ENCODE measurements around the gene PDXK.
A peak's percentile ranks its signal among the peaks of the same experiment; 100 is the strongest.

Gene PDXK

DNA sequence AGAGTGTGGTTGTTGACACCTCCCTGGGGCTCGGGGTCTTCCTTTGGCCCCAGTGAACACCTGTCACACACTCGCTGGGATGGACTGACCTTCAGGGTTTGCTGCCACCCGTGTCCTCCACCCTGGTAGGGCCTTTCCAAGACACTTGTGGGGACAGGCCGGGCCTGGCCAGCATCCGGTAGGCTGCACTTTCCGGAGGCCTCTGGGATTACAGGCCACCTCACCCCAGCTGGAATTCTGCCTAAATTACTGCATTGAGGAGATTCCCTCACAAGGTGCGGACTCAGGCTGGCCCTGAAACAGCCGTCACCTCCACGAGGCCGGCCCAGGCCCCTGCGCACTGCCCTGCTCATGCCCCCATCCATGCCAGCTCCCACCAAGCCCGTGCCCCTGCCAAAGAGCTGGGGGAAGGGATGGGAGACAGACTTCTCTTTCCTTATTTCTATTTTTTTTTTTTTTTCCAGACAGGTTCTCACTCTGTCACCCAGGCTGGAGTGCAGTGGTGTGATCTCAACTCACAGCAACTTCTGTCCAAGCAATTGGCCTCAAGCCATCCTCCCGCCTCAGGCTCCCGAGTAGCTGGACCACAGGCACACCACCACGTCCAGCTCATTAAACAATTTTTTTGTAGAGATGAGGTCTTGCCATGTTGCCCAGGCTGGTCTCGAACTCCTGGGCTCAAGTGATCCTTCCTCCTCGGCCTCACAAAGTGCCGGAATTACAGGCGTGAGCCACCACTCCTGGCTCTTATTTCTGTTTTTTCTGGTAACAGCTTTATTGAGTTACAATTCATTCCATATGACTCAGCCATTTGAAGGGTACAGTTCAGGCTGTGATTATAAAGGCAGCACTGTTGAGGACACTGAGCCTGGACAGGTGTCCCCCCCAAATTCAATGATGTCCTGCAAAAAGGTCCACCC is 45.9 kb downstream of the PDXK start:
- DNase-seq = no peak

GRCh38 chr21:43766734-43767497 is 48.0 kb downstream of the PDXK start:
- peak in 1 of 5 experiments; percentile 10 for DNase-seq

DNA sequence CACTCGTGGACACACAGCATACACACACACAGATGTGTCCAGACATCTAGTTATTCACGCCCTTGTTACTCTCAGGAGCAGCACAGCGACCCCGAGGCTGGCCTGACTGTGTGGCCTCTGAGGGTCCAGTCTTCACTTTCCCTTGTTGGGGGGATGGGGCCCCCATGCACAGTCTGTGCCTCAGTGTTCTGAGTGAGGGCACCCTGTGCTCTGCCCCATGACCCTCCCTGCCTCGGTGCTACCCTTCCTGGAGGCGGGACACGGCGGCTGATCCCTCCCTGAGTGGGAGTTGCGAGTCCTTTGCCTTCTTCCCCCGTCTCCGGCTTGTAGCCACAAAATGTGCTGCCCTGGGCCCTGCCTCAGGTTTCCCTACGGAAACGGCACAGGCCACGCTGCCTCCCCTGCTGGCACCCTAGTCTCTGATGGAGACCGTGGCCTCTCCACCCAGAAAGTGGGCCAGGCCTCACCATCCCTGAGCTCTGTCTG is 48.6 kb downstream of the PDXK start:
- no peak for DNase-seq

DNA sequence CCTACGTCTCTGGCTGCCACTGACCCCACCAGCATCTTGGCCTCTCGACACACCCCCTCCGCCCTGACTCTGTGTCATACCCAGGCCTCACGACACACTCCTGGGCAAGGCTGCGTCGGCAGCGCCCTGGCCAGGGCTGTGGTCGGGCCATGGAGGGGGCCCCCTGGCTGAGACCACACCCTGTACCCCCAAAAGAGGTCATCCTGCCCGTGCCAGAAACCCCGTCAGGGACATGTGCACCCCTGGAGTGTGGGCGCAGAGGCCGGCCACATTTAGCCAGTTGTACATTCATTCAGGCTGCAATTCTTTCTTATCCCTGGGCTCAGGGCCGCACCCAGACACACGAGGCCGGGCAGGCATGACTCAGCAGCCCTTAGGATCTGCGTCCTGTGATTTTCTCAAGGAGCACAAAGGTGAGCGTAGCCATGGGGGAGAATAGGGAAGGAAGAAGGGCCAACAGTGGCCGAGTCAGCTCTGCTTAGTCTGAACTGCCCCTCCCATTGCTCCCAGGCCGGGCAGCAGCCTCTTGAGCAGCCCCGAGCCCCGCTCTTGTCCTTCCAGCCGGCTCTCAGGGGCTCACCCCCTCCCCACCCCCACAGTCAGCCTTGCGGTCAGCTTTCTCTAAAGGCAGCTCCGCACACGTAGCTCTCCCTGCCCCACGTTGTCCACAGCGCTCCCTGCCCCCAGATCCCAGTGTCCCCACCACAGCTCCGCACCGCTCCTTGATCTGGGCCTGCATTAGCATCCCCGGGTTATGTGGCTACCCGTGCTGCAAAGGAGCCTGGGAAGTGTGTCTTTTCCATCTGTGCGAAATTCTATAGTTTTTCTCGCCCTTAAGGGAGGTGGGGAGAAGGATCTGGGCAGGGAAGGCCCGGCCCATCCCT is 49.3 kb downstream of the PDXK start:
- no peak for DNase-seq

GRCh38 chr21:43768868-43769167 is 49.9 kb downstream of the PDXK start:
- DNase-seq = no peak

- peak in 1 of 5 experiments; percentile 41 for DNase-seq
Measured at GRCh38 chr21:43769325-43769958, 50.5 kb downstream of the PDXK start.

DNA sequence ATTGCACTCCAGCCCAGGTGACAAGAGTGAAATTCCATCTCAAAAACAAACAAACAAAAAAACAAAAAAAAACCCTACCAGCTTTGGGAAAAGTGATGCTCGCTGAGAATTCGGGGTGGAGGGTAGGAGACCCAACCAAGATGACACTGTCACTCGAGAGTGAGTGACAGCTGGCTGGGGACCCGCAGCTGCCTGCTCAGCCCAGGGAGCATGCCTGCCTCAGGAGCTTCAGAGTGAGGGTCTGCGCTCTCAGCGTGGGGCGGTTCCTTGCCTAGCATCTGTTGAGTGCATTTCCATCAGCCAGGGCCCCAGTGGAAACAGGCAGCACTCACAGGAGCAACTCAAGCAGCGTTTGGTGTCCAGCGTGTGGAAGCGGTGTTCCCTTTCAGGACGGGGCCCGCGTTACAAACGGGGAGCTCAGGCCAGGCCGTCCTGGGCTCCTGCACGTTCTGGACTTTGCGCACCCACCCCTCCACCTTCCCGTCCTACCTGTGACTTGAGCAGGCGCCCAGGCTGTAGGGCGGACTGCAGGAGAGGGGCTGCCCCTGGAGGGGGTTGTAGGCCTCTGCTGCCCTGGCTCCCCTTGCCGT is 51.2 kb downstream of the PDXK start:
- DNase-seq = no peak

GRCh38 chr21:43771199-43771675 is 52.3 kb downstream of the PDXK start:
- DNase-seq = no peak

DNA sequence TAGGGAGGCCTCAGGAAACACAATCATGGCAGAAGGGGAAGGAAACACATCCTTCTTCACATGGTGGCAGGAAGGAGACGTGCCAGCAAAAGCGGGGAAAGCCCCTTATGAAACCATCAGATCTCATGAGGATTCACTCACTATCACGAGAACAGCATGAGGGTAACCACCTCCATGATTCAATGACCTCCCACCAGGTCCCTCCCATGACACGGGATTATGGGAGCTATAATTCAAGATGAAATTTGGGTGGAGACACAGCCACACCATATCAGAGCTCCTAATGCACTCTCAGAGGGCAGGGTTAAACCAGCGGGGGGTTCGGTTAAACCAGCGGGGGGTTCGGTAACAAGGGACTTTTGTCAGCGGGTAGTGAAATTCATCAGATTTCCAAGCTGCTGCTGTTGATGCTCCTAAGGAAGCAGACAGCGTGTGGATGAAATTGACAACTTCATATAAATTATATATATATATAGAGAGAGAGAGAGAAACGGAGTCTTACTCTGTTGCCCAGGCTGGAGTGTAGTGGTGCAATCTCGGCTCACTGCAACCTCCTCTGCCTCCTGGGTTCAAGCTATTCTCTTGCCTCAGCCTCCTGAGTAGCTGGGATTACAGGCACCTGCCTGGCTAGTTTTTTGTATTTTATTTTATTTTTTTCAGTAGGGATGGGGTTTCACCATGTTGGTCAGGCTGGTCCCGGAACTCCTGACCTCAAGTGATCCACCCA is 52.9 kb downstream of the PDXK start:
- no peak for DNase-seq

DNA sequence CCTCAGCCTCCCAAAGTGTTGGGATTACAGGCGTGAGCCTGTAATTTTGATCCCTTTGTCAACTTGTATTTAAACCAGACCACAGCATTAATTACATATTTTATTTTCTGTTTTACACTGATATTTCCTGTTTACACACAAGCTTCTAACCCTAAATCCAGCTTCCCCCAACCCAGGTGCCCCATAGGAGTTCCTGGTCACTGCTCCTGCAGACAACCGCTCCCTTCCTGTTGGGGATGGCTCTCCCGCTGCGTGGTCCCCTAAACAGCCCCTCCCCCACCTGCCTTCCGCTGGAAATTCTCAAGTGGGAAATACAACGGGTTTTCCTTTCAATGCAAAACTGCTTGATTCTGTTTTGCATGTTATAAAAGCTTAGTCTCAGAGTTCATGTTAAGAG is 53.5 kb downstream of the PDXK start:
- no peak for DNase-seq

DNA sequence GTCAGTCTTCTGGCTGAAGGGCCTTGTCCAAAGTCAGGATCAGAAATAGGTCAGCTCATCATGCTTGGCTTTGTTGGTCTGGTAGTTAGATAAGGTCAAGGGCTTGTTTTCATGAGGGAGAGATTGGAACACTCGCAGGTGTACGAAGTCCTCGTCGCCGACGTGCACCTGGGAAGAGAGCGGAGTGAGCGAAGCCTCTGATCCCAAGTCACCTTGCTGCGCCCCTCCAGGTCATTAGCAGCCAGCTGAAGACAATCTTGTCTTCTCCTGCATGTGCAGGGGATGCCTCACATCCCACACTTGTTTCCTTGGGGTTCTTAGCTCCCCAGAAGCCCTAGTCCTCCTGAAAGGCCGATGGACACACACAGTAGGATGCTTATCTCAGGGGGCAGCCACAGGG is 55.2 kb downstream of the PDXK start:
- no peak for DNase-seq

DNA sequence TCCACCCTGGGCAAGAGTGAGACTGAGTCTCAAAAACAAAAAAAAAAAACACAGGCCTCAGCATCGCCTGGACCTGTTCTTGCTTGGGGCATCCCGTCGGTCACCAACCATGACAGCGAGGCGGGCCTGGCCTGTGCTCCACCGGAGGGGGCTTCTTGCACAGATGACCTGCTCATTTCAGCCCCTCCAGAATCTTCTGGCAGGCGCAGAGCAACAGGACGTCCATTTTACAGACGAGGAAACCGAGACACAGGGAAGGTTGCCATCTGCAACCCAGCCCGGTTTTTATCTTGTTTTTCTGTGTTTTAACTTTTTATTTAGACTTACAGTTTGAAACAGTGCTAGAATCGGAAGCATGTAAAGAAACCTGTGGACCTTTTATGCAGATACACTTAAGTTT is 56.3 kb downstream of the PDXK start:
- no peak for DNase-seq

GRCh38 chr21:43775795-43776430 is 57.0 kb downstream of the PDXK start, which contains the start of gene CSTB:
Gene CSTB, minus strand, starts transcription at chr21:43776308. Its CDS starts 39 bp downstream, at chr21:43776269.
- peak; percentile 70 to 83 (median 78) for DNase-seq

DNA sequence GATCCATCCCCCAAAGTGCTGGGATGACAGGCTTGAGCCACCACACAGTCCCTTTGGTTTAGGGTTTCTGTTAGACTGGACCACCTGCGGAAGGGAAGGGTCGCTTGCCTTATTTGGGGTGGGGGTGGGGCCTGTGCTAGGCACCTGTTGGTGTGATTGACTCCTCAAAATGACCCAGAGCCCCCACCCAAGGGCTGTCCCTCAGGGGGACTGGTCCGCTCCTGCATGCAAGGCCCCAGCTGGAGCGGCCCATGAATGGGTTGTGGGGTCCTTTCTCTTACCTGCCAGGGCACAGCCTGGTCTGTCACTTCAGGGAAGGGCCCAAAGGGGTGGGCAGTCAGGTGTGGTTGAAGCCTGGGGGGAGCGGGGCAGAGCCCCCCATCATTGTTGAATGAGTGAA is 59.0 kb downstream of the PDXK start:
- no peak for DNase-seq

DNA sequence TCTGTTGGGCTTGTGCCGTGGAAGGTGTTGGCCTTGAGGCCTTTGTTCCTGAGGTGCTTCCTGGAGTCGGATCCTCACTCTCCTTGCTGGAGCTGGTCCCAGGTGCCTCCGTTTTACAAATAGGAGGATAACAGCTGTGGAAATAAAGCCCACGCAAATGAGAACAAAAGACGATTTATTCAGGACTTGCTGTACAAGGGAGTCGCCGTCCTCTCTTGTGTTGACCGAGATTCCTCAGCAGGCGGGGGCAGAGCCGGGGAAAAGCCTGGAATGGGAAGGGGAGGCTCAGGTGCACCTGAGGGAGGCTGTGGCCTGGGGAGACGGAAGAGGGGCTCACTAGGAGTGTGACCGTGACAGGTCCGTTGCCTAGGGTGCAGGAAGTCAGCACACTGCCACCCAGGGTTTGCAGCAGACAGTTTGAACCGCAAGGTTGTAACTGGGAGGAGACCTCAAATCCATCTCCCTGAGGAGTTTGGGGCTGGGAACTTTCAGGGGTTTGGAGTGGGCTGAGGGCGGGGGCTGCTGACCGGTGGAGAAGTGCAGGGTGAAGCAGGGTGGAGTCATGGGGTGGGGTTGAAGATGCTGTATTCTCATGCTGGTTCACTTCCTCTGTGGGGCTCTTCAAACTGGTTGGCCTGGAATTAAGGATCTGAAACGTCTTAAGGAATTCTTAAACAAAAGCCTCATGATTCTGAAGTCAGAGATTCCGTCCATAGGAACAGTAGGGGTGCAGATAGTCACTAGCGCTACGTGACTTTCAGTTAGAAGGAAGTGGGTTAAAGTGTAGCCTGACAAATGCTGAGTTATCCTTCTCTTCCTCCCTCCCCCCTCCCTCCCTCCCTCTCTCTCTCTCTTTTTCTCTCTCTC is 59.8 kb downstream of the PDXK start:
- DNase-seq = peak in 1 of 5 experiments; percentile 64

DNA sequence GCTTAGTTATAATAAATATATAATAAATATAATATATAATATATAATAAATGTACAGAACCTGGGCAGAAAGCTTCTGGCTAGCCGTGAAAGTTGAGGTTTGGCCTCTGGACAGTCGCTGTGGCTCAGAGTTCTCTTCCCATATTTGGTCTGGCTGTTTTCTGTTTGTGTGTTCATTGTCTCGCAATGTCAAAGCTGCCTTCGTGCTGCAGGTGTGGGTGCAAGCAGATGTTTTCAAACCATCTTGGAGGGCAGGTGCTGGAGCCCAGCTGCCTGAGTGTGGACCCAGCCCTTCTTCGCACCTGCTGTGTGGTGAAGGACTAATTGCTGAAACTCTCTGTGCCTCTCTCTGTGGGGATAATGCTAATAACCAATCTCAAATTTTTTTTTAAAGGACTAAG is 60.7 kb downstream of the PDXK start:
- DNase-seq = no peak

DNA sequence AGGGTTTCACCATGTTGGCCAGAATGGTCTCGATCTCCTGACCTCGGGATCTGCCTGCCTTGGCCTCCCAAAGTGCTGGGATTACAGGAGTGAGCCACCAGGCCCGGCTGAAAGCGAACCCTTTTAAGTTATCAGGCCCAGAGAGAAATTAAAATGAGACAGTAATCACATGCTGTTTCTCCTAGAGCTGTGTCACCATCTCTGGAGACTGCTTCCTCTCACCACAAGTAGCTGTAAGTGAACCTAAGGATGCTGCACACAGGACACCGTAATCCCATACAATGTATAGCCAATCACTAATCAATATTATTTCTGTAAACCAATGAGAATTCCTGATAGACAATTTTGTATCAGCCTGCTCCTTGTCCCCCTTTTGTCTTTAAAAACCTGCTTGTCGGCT is 62.9 kb downstream of the PDXK start:
- no peak for DNase-seq

GRCh38 chr21:43782431-43783097 is 63.6 kb downstream of the PDXK start:
- DNase-seq = no peak
